C4-2B (cell line): ENCODE data around the gene MTMR2.
"Not testable (repeated sequence)": the region's sequence is repeated elsewhere in the genome, so short reads cannot be mapped to it uniquely, and the experiment has no call there.

Experiments
- H3K27ac ChIP-seq: fragments of 450-650 bp; 2 replicates; pipeline ENCODE4 v1.5.1; 2017
- CTCF ChIP-seq: fragments of 450-650 bp; conservative IDR thresholded peaks from 2 replicates; pipeline ENCODE4 v1.5.1; 2017; ENCODE audit warnings: mild to moderate bottlenecking
- ZFX ChIP-seq: fragments of 450-650 bp; IDR thresholded peaks from 2 replicates; pipeline ENCODE4 v1.6.1; 2017

The MTMR2 gene

GRCh38 chr11:95832763-95833162 lies 91.1 kb downstream of the MTMR2 start:
- no peak overlapping the region for H3K27ac ChIP-seq
- TF ChIP-seq CTCF = no peak
- no peak for TF ChIP-seq ZFX

- H3K27ac ChIP-seq = no peak overlapping the region
- no peak for TF ChIP-seq ZFX
- no peak for TF ChIP-seq CTCF
These were observed 92.6 kb downstream of the MTMR2 start for GRCh38 chr11:95831198-95831883.

GRCh38 chr11:95829580-95830259 lies 94.2 kb downstream of the MTMR2 start:
- no peak for TF ChIP-seq ZFX
- no peak for TF ChIP-seq CTCF
- H3K27ac ChIP-seq = no peak overlapping the region

GRCh38 chr11:95827696-95828095 lies 96.2 kb downstream of the MTMR2 start:
- H3K27ac ChIP-seq = no peak overlapping the region
- no peak for TF ChIP-seq ZFX
- TF ChIP-seq CTCF = no peak

GRCh38 chr11:95821640-95822039 lies 102.3 kb downstream of the MTMR2 start:
- no peak overlapping the region for H3K27ac ChIP-seq
- TF ChIP-seq CTCF = no peak
- no peak for TF ChIP-seq ZFX

GRCh38 chr11:95816037-95816436 lies 107.9 kb downstream of the MTMR2 start:
- TF ChIP-seq ZFX = no peak
- TF ChIP-seq CTCF = no peak
- H3K27ac ChIP-seq = no peak overlapping the region

GRCh38 chr11:95811052-95811451 lies 112.9 kb downstream of the MTMR2 start:
- H3K27ac ChIP-seq = not testable (repeated sequence)

- H3K27ac ChIP-seq = not testable (repeated sequence)
These were observed 117.4 kb downstream of the MTMR2 start for GRCh38 chr11:95806464-95806863.
